GM12873 (cell line): ENCODE data around the gene MCM8.

Experiments used
- TF ChIP-seq, protein P1 (sequence below): IDR thresholded peaks from 2 replicates; pipeline ENCODE4 v1.5.1; 2012; ENCODE audit warnings: low read depth, mild to moderate bottlenecking, moderate library complexity, low read length, control low read depth; ENCODE audit not compliant: insufficient read depth; ENCODE audit errors: missing control alignments

MCM8 gene

DNA sequence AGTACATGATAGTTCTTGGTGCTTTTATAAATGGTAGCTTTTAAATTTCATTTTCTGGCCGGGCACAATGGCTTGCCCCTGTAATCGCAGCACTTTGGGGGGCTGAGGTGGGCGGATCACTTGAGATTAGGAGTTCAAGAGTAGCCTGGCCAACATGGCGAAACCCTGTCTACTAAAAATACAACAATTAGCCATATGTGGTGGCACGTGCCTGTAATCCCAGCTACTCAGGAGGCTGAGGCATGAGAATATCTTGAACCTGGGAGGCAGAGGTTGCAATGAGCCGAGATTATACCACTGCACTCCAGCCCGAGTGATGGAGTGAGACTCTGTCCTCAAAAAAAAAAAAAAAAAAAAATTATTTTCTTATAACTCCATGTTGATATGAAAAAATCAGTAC is 67.4 kb downstream of the MCM8 start:
- TF ChIP-seq, protein P1, sequence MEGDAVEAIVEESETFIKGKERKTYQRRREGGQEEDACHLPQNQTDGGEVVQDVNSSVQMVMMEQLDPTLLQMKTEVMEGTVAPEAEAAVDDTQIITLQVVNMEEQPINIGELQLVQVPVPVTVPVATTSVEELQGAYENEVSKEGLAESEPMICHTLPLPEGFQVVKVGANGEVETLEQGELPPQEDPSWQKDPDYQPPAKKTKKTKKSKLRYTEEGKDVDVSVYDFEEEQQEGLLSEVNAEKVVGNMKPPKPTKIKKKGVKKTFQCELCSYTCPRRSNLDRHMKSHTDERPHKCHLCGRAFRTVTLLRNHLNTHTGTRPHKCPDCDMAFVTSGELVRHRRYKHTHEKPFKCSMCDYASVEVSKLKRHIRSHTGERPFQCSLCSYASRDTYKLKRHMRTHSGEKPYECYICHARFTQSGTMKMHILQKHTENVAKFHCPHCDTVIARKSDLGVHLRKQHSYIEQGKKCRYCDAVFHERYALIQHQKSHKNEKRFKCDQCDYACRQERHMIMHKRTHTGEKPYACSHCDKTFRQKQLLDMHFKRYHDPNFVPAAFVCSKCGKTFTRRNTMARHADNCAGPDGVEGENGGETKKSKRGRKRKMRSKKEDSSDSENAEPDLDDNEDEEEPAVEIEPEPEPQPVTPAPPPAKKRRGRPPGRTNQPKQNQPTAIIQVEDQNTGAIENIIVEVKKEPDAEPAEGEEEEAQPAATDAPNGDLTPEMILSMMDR, result no peak

DNA sequence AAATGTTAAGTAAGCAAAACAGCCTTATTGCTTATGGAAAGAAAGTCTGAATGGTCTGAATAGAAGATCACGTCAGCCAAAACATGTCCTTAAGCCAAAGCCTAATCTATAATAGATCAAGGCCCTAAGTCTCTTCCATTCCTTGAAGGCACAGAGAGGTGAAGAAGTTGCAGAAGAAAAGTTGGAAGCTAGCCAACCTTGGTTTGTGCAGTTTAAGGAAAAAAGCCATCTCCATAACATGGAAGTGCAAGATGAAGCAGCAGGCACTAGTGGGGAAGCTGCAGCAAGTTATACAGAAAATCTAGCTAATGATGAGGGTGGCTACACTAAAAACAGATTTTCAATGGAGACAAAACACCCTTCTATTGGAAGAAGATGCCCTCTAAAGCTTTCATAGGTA is 74.3 kb downstream of the MCM8 start:
- TF ChIP-seq, protein P1, result no peak

DNA sequence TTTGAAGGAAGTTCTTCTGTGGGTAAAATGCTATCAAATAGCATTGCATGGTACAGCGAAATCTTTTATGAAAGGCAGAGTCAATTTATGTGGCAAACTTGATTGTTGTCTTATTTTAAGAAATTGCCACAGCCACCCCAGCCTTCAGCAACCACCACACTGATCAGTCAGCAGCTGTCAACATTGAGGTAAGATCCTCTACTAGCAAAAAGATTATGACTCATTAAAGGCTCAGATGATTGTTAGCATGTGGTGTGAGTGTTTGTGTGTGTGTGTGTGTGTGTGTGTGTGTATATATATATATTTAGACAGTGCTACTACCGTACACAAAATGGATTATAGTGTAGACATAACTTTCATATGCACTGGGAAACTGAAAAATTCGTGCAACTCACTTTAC is 75.6 kb downstream of the MCM8 start:
- TF ChIP-seq, protein P1, result no peak

DNA sequence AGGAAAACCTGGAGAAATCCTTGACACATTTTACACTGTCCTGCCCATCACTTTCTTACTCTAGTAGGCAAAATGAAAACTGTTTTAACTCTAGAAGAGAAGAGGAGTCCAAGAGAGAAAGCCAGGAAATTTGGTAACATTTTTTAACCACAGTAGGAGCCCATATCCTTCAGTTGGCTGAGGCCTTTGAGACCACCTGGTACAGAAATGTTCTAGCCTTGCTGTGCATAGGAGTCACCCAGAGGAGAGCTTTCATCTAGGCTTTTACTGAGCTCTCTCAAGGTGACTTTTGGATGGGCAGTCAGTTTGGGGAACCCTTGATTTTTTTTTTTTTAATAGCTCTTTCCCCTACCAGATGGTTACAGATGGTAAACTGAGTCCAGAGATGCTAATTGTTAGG is 78.4 kb downstream of the MCM8 start:
- TF ChIP-seq, protein P1, result no peak

DNA sequence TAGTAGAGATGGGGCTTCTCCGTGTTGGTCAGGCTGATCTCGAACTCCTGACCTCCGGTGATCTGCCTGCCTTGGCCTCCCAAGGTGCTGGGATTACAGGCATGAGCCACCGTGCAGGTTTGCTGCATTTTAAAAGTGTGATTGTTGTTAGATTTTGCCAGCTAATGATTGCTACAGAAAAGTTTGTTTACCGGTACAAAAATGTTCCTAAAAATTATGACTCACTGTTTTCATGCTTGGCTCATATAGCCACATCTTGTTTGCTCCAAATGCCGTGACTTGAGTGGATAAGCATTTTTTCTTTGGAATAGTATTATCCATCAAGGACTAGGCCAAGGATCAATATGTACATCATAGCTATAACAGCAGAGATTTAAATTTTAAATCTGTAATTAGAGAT is 79.1 kb downstream of the MCM8 start:
- TF ChIP-seq, protein P1, result no peak

DNA sequence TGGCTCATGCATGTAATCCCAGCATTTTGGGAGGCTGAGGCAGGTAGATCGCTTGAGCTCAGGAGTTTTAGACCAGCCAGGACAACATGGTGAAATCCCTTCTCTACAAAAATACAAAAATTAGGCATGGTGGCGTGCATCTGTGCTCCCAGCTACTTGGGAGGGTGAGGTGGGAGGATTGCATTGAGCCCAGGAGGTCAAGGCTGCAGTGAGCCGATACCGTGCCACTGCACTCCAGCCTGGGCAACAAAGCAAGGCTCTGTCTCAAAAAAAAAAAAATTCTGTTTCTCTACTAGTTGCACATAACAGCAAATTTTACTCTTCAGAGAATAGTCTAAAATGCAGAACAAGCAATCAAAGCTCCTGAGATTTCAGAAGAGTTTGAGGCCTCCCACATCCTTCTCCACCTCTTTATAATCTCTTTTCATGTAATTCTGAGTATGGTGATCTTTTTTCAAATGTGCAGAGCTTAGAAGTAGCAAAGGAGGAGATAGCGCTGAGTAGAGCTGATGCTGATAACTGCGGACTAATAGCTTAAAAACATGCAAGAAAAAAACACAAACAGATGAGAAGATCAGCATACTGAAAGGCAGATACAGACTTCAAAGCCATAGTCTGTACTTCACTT is 80.1 kb downstream of the MCM8 start:
- TF ChIP-seq, protein P1, result no peak

DNA sequence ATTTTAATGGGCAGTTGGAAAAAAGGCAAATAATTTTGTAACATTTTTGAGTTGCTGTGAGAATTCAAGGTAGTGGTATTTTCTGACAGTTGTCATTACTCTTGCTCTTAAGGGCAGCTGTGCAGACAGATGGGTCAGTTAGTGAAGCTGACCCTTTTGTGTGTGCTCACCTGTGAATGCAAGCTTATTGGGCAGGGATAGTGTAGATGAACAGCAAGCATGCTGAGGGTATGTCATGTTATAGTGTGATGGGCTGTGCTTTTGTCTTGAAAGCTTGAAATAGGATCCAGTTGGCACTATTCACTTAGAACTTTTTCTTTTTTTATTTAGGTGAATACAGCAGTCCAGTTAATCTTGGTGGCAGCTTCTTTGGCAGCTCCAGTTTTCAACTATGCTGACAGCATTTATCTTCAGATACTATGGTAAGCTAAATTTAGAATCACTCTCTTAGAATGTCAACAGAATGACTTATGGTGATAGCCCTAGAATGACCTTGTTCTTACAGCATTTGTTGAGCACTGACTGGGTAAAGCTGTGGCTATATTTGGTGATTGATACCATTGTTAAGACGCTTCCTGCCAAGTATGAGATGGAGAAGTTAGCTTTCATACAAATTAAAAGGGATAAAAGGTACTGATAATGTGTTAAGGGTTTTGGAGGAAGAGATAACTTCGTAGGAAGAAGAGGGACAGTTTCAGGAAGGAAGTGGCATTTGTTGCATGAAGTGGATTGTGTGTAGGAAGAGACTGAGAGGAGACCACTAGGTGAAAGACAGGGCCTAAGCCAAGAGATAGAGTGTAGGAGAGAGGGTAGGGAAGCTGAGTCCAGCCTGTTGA is 83.9 kb downstream of the MCM8 start:
- TF ChIP-seq, protein P1, result no peak
